Measurements from ENCODE around the gene TTLL3.

The TTLL3 gene

GRCh38 chr3:9781551-9781950 is 28.5 kb upstream of the TTLL3 start:
- DNase-seq, result no peak

GRCh38 chr3:9781978-9782603 is 28.0 kb upstream of the TTLL3 start:
- DNase-seq, result no peak

DNA sequence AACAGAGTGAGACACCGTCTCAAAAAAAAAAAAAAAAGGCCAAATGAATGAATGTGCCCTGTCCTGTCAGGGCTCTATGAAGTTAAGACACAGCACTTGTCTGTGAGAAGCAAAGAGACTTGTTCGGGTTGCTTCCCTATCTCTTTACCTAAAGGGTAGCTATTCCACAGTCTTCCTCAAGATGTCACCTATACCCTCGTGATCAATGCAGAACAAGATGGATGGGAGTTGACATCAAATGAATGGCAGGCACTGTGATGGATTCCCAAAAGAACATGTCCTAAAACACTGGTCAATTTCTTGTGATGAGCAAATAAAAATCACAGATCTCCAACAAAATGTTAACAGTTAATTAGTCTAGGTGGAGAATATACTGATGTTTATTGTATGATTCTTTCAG is 27.3 kb upstream of the TTLL3 start:
- DNase-seq, result no peak

GRCh38 chr3:9783954-9784353 is 26.1 kb upstream of the TTLL3 start:
- no peak for DNase-seq

GRCh38 chr3:9784965-9785364 is 25.1 kb upstream of the TTLL3 start:
- no peak for DNase-seq

- no peak for DNase-seq
Observed at GRCh38 chr3:9785602-9786001, 24.5 kb upstream of the TTLL3 start.

- no peak for DNase-seq
Observed at GRCh38 chr3:9786209-9786739, 23.8 kb upstream of the TTLL3 start.

GRCh38 chr3:9786825-9787669 is 23.0 kb upstream of the TTLL3 start:
- no peak for DNase-seq

GRCh38 chr3:9787714-9788113 is 22.3 kb upstream of the TTLL3 start:
- DNase-seq, result no peak

DNA sequence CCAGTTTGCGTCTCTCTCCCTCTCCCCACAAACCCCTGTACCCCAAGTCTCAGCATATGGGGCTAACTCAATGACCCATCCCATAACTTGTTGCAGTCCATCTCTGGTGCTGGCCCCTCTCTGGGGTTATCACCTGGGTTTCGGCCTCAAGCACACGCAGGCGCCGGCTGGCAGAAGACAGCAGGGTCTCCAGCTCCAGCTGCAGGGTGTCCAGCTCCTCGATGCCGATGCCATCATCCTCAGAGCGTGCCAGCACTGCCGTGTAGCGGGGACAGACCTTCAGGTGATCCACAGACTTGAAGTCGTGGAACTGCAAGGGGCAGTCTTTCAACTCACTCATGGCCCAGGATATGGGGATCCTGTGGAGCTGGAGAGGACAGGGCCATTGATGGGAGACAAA is 18.9 kb upstream of the TTLL3 start:
- DNase-seq, result no peak

- DNase-seq, result no peak
Observed at GRCh38 chr3:9791790-9792404, 18.2 kb upstream of the TTLL3 start.

- DNase-seq, result peak; percentile 79
Observed at GRCh38 chr3:9792405-9793160, 17.5 kb upstream of the TTLL3 start, which contains the start of the genes ARPC4 and TADA3. ARPC4 (plus strand) TSS chr3:9793082; CDS start chr3:9793122, 40 bp downstream. TADA3 (minus strand) TSS chr3:9792473; CDS start chr3:9791466, 1,007 bp downstream.

DNA sequence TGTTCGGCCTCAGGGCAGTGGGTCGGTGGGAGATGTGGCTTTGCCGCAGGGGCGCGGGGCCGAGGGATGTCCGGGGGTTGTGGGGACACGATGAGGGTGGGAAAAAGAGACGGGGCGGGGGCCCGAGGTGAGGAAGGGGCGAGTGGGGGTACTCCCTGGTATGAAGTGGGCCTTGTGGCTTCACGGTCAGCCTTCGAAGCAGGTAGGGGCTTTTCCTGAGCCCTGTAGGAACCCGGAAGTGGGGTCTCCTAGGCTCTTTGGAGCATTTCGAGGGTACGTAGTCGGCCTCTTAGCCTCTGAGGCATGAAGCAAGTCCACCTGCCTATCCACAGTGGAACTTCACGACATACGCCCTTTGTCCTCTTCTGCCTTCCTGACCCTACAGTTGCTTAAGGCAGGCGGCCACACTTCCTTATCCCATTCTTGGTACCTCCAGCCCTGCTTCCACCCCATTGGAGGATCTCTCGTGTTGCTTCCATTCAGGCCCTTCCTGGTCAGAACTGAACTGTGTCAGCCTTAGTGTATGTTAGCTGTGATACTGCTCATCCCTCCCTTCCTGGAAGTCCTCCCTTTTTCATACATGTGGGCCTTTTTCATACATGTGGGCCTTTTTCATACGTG is 16.8 kb upstream of the TTLL3 start:
- no peak for DNase-seq

GRCh38 chr3:9794400-9794799 is 15.7 kb upstream of the TTLL3 start:
- no peak for DNase-seq

- no peak for DNase-seq
Observed at GRCh38 chr3:9795207-9795606, 14.9 kb upstream of the TTLL3 start.

DNA sequence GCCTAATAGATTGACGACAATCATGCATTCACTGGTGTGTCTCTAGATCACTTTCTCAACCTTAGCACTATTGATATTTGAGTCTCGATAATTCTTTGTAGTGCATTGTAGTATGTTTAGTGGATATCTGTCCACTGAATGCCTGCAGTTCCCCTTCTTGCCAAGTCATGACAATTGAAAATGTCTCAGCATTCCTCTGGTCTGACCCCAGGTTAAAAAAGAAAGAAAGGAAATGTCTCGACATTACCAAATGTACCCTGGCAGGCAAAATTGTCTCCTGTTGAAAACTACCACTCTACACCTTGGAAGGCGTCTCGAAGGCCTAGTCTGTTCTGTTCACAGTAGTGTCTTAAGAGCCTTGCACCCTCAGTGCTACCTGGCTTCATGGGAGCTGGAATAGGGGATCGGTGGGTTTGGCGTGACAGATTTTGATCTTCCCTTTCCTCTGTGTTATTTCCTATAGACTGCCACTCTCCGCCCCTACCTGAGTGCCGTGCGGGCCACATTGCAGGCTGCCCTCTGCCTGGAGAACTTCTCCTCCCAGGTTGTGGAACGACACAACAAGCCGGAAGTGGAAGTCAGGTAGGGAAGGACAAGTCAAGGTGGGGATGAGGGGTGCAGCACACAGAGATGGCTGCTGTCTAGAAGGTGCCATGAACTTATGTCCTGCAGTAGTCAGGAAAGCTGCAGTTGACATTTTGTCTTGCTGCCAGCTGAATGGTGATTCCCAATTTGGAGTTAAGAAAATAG is 12.7 kb upstream of the TTLL3 start:
- no peak for DNase-seq

DNA sequence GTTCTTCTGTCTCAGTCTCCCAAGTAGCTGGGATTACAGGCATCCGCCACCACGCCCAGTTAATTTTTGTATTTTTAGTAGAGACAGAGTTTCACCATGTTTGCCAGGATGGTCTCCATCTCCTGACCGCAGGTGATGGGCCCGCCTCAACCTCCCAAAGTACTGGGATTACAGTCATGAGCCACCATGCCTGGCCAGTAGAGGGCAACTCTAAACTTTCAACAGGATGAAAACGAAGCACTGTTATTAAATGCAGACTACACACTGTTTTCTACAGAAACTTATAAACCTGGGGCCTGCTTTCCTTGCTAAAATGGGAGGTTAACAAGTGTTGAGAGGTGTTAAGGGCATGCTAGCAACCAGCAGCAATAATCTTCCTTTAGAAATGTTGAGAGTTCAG is 9.5 kb upstream of the TTLL3 start:
- DNase-seq, result no peak

DNA sequence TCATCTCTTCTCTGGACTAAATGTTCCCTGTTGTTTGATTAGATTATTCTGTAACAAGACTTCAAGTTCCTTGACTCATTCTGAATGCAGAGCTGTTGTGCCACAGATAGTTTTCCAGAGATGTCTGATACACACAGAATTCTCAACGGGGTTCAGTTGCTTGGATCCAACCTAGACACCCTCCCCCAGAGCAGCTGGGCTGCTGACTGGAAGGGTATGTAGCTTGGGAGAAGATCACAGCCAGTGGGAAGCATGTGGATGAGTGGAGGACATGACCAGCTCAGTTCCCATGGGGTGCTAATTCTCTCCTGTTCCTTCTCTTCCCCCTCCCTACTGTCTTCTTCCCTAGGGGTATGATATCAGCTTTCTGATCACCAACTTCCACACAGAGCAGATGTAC is 6.6 kb upstream of the TTLL3 start:
- DNase-seq, result no peak

DNA sequence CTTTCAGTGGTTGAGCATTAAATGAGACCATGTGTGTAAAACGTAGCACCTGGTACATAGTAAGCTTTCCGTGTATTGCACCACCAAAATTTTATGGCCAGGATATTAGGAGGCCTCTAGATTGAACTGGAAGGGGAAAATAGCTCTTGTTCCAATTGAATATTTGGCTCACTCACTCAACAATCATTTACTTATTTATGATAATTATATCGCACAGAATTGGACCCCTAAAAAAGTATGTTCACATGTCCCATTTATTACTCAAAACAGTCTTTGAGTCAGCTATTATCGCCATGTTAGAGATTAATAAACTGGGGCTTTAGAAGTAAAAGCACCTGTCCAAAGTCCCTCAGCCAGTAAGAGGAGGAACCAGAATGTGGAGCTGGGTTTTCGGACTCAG is 5.1 kb upstream of the TTLL3 start:
- no peak for DNase-seq

- no peak for DNase-seq
Observed at GRCh38 chr3:9806137-9806536, 3.9 kb upstream of the TTLL3 start.

DNA sequence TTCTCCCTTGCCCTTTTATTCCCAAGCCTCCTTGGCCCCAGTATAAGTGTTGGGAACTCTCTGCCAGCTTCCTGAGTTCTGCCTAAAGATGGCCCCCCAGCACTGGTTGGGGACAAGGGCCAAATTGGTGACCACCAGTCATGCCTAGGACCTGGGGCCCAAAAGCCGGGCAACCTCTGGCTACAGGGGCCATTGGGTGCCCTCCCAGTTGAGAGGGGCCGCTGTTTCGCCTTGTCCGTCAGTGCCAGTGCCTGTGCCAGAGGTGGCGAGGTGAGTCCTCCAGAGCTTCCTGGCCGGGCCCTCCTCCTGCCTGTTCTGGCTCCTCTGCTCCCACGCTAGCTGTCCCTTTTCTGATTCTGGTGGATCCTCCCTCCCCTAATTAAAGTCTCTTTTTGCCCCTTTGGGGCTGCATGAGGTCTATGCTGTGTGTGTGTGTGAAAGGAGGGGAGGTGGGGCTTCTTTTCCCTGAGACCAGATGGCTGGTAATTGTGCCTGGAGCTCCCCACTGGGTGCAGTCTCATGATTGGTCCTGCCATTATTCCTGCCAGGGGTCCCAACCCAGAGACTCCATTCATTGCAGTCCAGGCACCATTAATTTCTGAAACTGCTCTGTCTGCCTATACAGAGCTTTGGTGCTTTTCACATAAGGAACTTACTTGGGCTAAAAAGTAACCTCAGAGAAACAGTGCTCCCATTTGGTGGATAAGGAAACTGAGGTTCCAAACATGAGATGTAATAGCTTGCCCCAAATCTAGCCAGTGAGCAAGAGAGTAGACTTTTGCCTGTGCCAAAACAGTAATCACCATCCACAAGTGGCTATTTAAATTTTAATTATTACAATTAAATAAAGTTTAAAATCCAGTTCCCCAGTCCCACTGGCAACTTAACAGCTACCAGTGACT is 3.1 kb upstream of the TTLL3 start:
- DNase-seq, result no peak

Data from NCI-H1436 (cell line).